HEK293 (cell line): Measurements from ENCODE around the gene ADD1.
A peak's percentile ranks its signal among the peaks of the same experiment; 100 is the strongest.

Experiments used
- CTCF ChIA-PET: fragments of 350-600 bp; formaldehyde crosslinking; extraction: SDS; loops from one replicate; lab custom pipeline; 2021; ENCODE audit warnings: antibody characterized with exemption; lab: Yijun Ruan, JAX
- POLR2A ChIA-PET: fragments of 300-600 bp; formaldehyde crosslinking; extraction: SDS; loops from one replicate; lab custom pipeline; 2020; ENCODE audit warnings: antibody characterized with exemption, inconsistent platforms; lab: Yijun Ruan, JAX
- H3K27ac ChIP-seq: fragments of 200-500 bp; sonication (Bioruptor generic); 2 replicates; pipeline ENCODE4 v1.5.1; 2014; ENCODE audit warnings: low read depth, low read length, control low read depth, inconsistent platforms; ENCODE audit errors: extremely low read depth
- H3K36me3 ChIP-seq, 2 experiments: fragments of 200-500 bp in 1 of 2; sonication (Bioruptor generic) in 1 of 2; 1 replicate in 1 of 2; 2 replicates in 1 of 2; pipeline ENCODE4 v1.5.1; 2014 to 2017; ENCODE audit warnings: inconsistent platforms in 2 of 2, low read length in 2 of 2; ENCODE audit not compliant: control insufficient read depth in 2 of 2, insufficient read depth in 1 of 2
- H3K4me1 ChIP-seq: fragments of 200-500 bp; sonication (Bioruptor generic); 2 replicates; pipeline ENCODE4 v1.5.1; 2014; ENCODE audit warnings: mild to moderate bottlenecking, low read length, inconsistent platforms; ENCODE audit not compliant: control insufficient read depth, insufficient read depth
- H3K4me3 ChIP-seq: 2 replicates; pipeline ENCODE4 v1.5.1; 2011; ENCODE audit warnings: low read depth, mild to moderate bottlenecking, control low read depth, low read length, moderate library complexity
- H3K9me3 ChIP-seq: fragments of 200-500 bp; sonication (Bioruptor generic); 2 replicates; pipeline ENCODE4 v1.5.1; 2014; ENCODE audit warnings: low read depth, low read length, inconsistent platforms; ENCODE audit not compliant: control insufficient read depth, insufficient read depth
- AEBP2 ChIP-seq: fragments of 450-650 bp; formaldehyde crosslinking; IDR thresholded peaks from 2 replicates; pipeline ENCODE4 v1.5.1; 2016; ENCODE audit warnings: missing biosample characterization, missing genetic modification characterization, borderline replicate concordance
- CTCF ChIP-seq: fragments of 450-650 bp; formaldehyde crosslinking; IDR thresholded peaks from 2 replicates; pipeline ENCODE4 v1.5.1; 2016; ENCODE audit warnings: missing biosample characterization, missing genetic modification characterization
- GLIS1 ChIP-seq: fragments of 450-650 bp; formaldehyde crosslinking; IDR thresholded peaks from 2 replicates; pipeline ENCODE4 v1.5.1; 2016; ENCODE audit warnings: missing biosample characterization, missing genetic modification characterization
- KLF1 ChIP-seq: fragments of 450-650 bp; formaldehyde crosslinking; IDR thresholded peaks from 2 replicates; pipeline ENCODE4 v1.5.1; 2016; ENCODE audit warnings: missing biosample characterization, missing genetic modification characterization
- PATZ1 ChIP-seq: fragments of 450-650 bp; formaldehyde crosslinking; IDR thresholded peaks from 2 replicates; pipeline ENCODE4 v1.5.1; 2016; ENCODE audit warnings: missing biosample characterization, missing genetic modification characterization
- PRDM1 ChIP-seq: fragments of 450-650 bp; formaldehyde crosslinking; IDR thresholded peaks from 2 replicates; pipeline ENCODE4; 2016; ENCODE audit warnings: missing biosample characterization, missing genetic modification characterization
- PRDM6 ChIP-seq: fragments of 450-650 bp; formaldehyde crosslinking; IDR thresholded peaks from 2 replicates; pipeline ENCODE4 v1.5.1; 2017; ENCODE audit warnings: missing biosample characterization, missing genetic modification characterization
- REST ChIP-seq: fragments of 450-650 bp; formaldehyde crosslinking; IDR thresholded peaks from 2 replicates; pipeline ENCODE4 v1.5.1; 2016; ENCODE audit warnings: missing biosample characterization, missing genetic modification characterization
- WT1 ChIP-seq: fragments of 450-650 bp; formaldehyde crosslinking; IDR thresholded peaks from 2 replicates; pipeline ENCODE4 v1.5.1; 2016; ENCODE audit warnings: missing biosample characterization, missing genetic modification characterization
- ZBTB44 ChIP-seq: fragments of 450-650 bp; IDR thresholded peaks from 2 replicates; pipeline ENCODE4 v1.5.1; 2018; ENCODE audit warnings: missing biosample characterization, mild to moderate bottlenecking, missing genetic modification characterization
- ZNF155 ChIP-seq: fragments of 450-650 bp; formaldehyde crosslinking; IDR thresholded peaks from 2 replicates; pipeline ENCODE4 v1.5.1; 2016; ENCODE audit warnings: missing biosample characterization, missing genetic modification characterization
- ZNF19 ChIP-seq: fragments of 450-650 bp; formaldehyde crosslinking; IDR thresholded peaks from 2 replicates; pipeline ENCODE4; 2016; ENCODE audit warnings: missing biosample characterization, missing genetic modification characterization, low read depth
- ZNF2 ChIP-seq: fragments of 450-650 bp; formaldehyde crosslinking; IDR thresholded peaks from 2 replicates; pipeline ENCODE4 v1.5.1; 2016; ENCODE audit warnings: missing biosample characterization, missing genetic modification characterization
- ZNF221 ChIP-seq: fragments of 450-650 bp; formaldehyde crosslinking; IDR thresholded peaks from 2 replicates; pipeline ENCODE4 v1.5.1; 2017; ENCODE audit warnings: missing biosample characterization, missing genetic modification characterization, borderline replicate concordance
- ZNF24 ChIP-seq: fragments of 450-650 bp; formaldehyde crosslinking; IDR thresholded peaks from 2 replicates; pipeline ENCODE4 v1.5.1; 2016; ENCODE audit warnings: missing biosample characterization, missing genetic modification characterization
- ZNF404 ChIP-seq: fragments of 450-650 bp; formaldehyde crosslinking; IDR thresholded peaks from 2 replicates; pipeline ENCODE4 v1.5.1; 2017; ENCODE audit warnings: missing biosample characterization, missing genetic modification characterization
- ZNF747 ChIP-seq: fragments of 450-650 bp; formaldehyde crosslinking; IDR thresholded peaks from 2 replicates; pipeline ENCODE4 v1.5.1; 2016; ENCODE audit warnings: missing biosample characterization, missing genetic modification characterization
- ZNF785 ChIP-seq: fragments of 450-650 bp; formaldehyde crosslinking; IDR thresholded peaks from 2 replicates; pipeline ENCODE4 v1.5.1; 2016; ENCODE audit warnings: missing biosample characterization, missing genetic modification characterization
- ZSCAN4 ChIP-seq: fragments of 450-650 bp; formaldehyde crosslinking; IDR thresholded peaks from 2 replicates; pipeline ENCODE4 v1.5.1; 2017; ENCODE audit warnings: missing biosample characterization, missing genetic modification characterization

Gene ADD1

GRCh38 chr4:2852481-2852921 lies 8.9 kb downstream of the ADD1 start:
- Histone ChIP-seq H3K4me3 (no peak overlapping the region), H3K27ac (no peak overlapping the region)
- CTCF ChIA-PET: no interaction called here
- POLR2A ChIA-PET: no interaction called here
- TF ChIP-seq AEBP2 (tag by site-specific recombination): no peak
- no peak for TF ChIP-seq PRDM6 (tag by site-specific recombination)
- TF ChIP-seq ZNF19 (tag by site-specific recombination): no peak
- TF ChIP-seq KLF1 (tag by site-specific recombination): peak; percentile 62
- no peak for TF ChIP-seq ZNF2
- TF ChIP-seq, all 188 proteins: peak for 1
- Histone ChIP-seq H3K36me3 (peaks cover 0 to 16% of the 10 kb centered on the region in 2 experiments; a peak in 1 of 3 replicates), H3K9me3 (no peaks in the 10 kb centered on the region), H3K4me1 (peaks cover 6% of the 10 kb centered on the region; the same call in 1 of the 2 replicates)

GRCh38 chr4:2855584-2855983 lies 11.9 kb downstream of the ADD1 start:
- no peak overlapping the region for H3K27ac ChIP-seq
- POLR2A ChIA-PET: no interaction called here
- peaks cover 24% of the 10 kb centered on the region for H3K4me1 ChIP-seq
- H3K4me3 ChIP-seq: no peak overlapping the region
- no peak for TF ChIP-seq WT1 (tag by site-specific recombination)
- TF ChIP-seq ZNF221 (tag by site-specific recombination): no peak
- no peak for TF ChIP-seq CTCF (tag by site-specific recombination)
- TF ChIP-seq PATZ1 (tag by site-specific recombination): no peak
- no peak for TF ChIP-seq ZBTB44 (tag by site-specific recombination)
- TF ChIP-seq ZSCAN4 (tag by site-specific recombination): no peak
- no peak for TF ChIP-seq REST (tag by site-specific recombination)
- no peak for TF ChIP-seq ZNF747 (tag by site-specific recombination)
- TF ChIP-seq ZNF24 (tag by site-specific recombination): no peak
- TF ChIP-seq ZNF404 (tag by site-specific recombination): no peak
- TF ChIP-seq PRDM1 (tag by site-specific recombination): no peak
- no peak for TF ChIP-seq GLIS1 (tag by site-specific recombination)
- no peak for TF ChIP-seq ZNF155 (tag by site-specific recombination)
- TF ChIP-seq ZNF785: no peak
- H3K9me3 ChIP-seq: no peaks in the 10 kb centered on the region
- peaks cover 0 to 16% of the 10 kb centered on the region in 2 experiments; a peak in 1 of 3 replicates for H3K36me3 ChIP-seq
- CTCF ChIA-PET: no interaction called here
